Panc1 (cell line): ENCODE measurements around the gene SPZ1. TPM values are rescaled to one million over a fixed set of nuclear protein-coding genes. Genes with fewer than 3 reads are reported as not detected.

Experiments used
- ATAC-seq: fragments of 200-7000 bp; cut with Tn5 transposase; 2 replicates; pipeline ENCODE4 v1.9.1; 2020; ENCODE audit warnings: mild to moderate bottlenecking, moderate library complexity
- BruUV-seq: library from RNA; stranded (reverse); fragments of 400-500 nt; replicated peaks from 2 replicates; lab custom pipeline; 2021; lab: Mats Ljungman, UMichigan
- CTCF ChIA-PET: fragments of 300-600 bp; sonication (Branson Sonifier 250); formaldehyde crosslinking; loops from one replicate; lab custom pipeline; 2022; ENCODE audit warnings: antibody characterized with exemption; lab: Charles Lee
- POLR2A ChIA-PET: fragments of 300-600 bp; sonication (Branson Sonifier 250); formaldehyde crosslinking; loops from one replicate; lab custom pipeline; 2022; ENCODE audit warnings: antibody characterized with exemption; lab: Charles Lee
- DNase-seq: peaks from one replicate; pipeline ENCODE4 v3.0.0-alpha.2; 2010; ENCODE audit warnings: low read depth, low spot score
- H3K27ac ChIP-seq: 2 replicates; pipeline ENCODE4 v1.5.1; 2011; ENCODE audit warnings: mild to moderate bottlenecking, low read length, inconsistent platforms
- H3K27me3 ChIP-seq: fragments of 200-500 bp; sonication (Bioruptor generic); 2 replicates; pipeline ENCODE4 v1.6.0; 2014; ENCODE audit warnings: low read length, inconsistent platforms; ENCODE audit not compliant: control insufficient read depth, insufficient read depth
- H3K36me3 ChIP-seq: fragments of 200-500 bp; sonication (Bioruptor generic); 2 replicates; pipeline ENCODE4 v1.5.1; 2014; ENCODE audit warnings: inconsistent platforms, mild to moderate bottlenecking, low read length, moderate library complexity; ENCODE audit not compliant: control insufficient read depth, insufficient read depth
- H3K4me1 ChIP-seq: 2 replicates; pipeline ENCODE4 v1.5.1; 2011; ENCODE audit warnings: inconsistent platforms, mild to moderate bottlenecking, low read length, moderate library complexity; ENCODE audit not compliant: control insufficient read depth, insufficient read depth
- H3K4me3 ChIP-seq, 2 experiments: 2 replicates each; pipeline ENCODE4 v1.5.1; 2011 to 2012; ENCODE audit warnings: low read depth in 2 of 2, low read length in 2 of 2, mild to moderate bottlenecking in 2 of 2, inconsistent platforms in 1 of 2, moderate library complexity in 1 of 2
- H3K9me3 ChIP-seq: fragments of 200-500 bp; sonication (Bioruptor generic); 2 replicates; pipeline ENCODE4 v1.5.1; 2014; ENCODE audit warnings: low read depth, mild to moderate bottlenecking, inconsistent platforms, low read length, moderate library complexity; ENCODE audit not compliant: control insufficient read depth, insufficient read depth
- POLR2AphosphoS5 ChIP-seq: IDR thresholded peaks from 2 replicates; pipeline ENCODE4 v1.6.1; 2012; ENCODE audit warnings: mild to moderate bottlenecking, low read depth, low read length, moderate library complexity
- SIN3A ChIP-seq: IDR thresholded peaks from 2 replicates; pipeline ENCODE4 v1.6.1; 2012; ENCODE audit warnings: low read depth, mild to moderate bottlenecking, low read length, moderate library complexity, borderline replicate concordance; ENCODE audit not compliant: insufficient read depth
- TCF7L2 ChIP-seq: IDR thresholded peaks from 2 replicates; pipeline ENCODE4 v1.6.1; 2011; ENCODE audit warnings: mild to moderate bottlenecking, low read depth, low read length, inconsistent platforms
- in situ Hi-C: cut with HindIII; loops from 2 replicates; pipeline ENCODE4 v1.10.0; 2016; ENCODE audit warnings: low sequenced_read_pairs, low pct_unique_long_range_greater_than_20kb
- intact Hi-C: fragments of 100-400 bp; cut with micrococcal nuclease; formaldehyde crosslinking; loops from one replicate; pipeline ENCODE4 v1.10.0; 2022; ENCODE audit not compliant: unreplicated experiment
- total RNA-seq: library from RNA; stranded (reverse); gene quantifications from one replicate; pipeline ENCODE4 v1.2.1, GENCODE V29; 2021; ENCODE audit not compliant: unreplicated experiment
- TF ChIP-seq, protein P1 (sequence below), 2 experiments: IDR thresholded peaks; 2 replicates each; pipeline ENCODE4 v1.6.1; 2011 to 2012; ENCODE audit warnings: low read depth in 2 of 2, control low read depth in 1 of 2, low read length in 1 of 2, mild to moderate bottlenecking in 1 of 2, moderate library complexity in 1 of 2; ENCODE audit not compliant: insufficient read depth in 1 of 2
- TF ChIP-seq, protein P2 (sequence below): fragments of 450-650 bp; IDR thresholded peaks from 2 replicates; pipeline ENCODE4 v1.5.1; 2017; ENCODE audit warnings: mild to moderate bottlenecking

The SPZ1 gene
- total RNA-seq, 1 experiment from 2014 or later, result not detected

DNA sequence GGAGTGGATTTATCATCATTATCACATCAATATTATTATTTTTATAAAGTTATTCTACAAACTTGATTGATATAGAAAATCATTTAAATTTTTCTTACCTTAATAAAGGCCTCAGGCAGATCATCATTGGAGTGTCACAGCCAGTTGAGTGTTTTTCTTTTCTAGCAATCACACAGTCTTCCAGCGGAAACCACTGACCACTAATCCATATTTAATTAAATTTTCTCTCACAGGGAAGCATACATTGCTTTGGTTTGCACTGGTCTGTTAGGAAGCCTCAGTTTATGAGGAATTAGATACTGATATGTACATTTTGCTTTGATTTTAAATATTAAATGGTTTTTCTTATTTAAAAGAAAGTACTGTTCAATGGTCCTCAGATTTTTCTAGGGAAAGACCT is 6.7 kb downstream of the SPZ1 start:
- Histone ChIP-seq H3K27me3 (peaks cover 15% of the 10 kb centered on the region), H3K4me3 (no peak overlapping the region), H3K36me3 (no peaks in the 10 kb centered on the region), H3K4me1 (no peaks in the 10 kb centered on the region), H3K9me3 (no peaks in the 10 kb centered on the region), H3K27ac (no peak overlapping the region)
- TF ChIP-seq, protein P1, sequence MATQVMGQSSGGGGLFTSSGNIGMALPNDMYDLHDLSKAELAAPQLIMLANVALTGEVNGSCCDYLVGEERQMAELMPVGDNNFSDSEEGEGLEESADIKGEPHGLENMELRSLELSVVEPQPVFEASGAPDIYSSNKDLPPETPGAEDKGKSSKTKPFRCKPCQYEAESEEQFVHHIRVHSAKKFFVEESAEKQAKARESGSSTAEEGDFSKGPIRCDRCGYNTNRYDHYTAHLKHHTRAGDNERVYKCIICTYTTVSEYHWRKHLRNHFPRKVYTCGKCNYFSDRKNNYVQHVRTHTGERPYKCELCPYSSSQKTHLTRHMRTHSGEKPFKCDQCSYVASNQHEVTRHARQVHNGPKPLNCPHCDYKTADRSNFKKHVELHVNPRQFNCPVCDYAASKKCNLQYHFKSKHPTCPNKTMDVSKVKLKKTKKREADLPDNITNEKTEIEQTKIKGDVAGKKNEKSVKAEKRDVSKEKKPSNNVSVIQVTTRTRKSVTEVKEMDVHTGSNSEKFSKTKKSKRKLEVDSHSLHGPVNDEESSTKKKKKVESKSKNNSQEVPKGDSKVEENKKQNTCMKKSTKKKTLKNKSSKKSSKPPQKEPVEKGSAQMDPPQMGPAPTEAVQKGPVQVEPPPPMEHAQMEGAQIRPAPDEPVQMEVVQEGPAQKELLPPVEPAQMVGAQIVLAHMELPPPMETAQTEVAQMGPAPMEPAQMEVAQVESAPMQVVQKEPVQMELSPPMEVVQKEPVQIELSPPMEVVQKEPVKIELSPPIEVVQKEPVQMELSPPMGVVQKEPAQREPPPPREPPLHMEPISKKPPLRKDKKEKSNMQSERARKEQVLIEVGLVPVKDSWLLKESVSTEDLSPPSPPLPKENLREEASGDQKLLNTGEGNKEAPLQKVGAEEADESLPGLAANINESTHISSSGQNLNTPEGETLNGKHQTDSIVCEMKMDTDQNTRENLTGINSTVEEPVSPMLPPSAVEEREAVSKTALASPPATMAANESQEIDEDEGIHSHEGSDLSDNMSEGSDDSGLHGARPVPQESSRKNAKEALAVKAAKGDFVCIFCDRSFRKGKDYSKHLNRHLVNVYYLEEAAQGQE (IDR thresholded peaks at IDR 0.05; ENCODE audit: insufficient read depth in 1 of 2, low read depth in 2 of 2, low read length in 1 of 2), result no peak
- no peak for TF ChIP-seq SIN3A
- no peak for TF ChIP-seq POLR2AphosphoS5
- TF ChIP-seq, protein P2, sequence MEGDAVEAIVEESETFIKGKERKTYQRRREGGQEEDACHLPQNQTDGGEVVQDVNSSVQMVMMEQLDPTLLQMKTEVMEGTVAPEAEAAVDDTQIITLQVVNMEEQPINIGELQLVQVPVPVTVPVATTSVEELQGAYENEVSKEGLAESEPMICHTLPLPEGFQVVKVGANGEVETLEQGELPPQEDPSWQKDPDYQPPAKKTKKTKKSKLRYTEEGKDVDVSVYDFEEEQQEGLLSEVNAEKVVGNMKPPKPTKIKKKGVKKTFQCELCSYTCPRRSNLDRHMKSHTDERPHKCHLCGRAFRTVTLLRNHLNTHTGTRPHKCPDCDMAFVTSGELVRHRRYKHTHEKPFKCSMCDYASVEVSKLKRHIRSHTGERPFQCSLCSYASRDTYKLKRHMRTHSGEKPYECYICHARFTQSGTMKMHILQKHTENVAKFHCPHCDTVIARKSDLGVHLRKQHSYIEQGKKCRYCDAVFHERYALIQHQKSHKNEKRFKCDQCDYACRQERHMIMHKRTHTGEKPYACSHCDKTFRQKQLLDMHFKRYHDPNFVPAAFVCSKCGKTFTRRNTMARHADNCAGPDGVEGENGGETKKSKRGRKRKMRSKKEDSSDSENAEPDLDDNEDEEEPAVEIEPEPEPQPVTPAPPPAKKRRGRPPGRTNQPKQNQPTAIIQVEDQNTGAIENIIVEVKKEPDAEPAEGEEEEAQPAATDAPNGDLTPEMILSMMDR, result no peak
- no peak for TF ChIP-seq TCF7L2
- BruUV-seq, result no TSS peak
- ATAC-seq (no peak), DNase-seq (no peak)
- intact Hi-C loops (no loop called here), in situ Hi-C loops (no loop called here)
- POLR2A ChIA-PET, result no interaction called here
- CTCF ChIA-PET, result no interaction called here

DNA sequence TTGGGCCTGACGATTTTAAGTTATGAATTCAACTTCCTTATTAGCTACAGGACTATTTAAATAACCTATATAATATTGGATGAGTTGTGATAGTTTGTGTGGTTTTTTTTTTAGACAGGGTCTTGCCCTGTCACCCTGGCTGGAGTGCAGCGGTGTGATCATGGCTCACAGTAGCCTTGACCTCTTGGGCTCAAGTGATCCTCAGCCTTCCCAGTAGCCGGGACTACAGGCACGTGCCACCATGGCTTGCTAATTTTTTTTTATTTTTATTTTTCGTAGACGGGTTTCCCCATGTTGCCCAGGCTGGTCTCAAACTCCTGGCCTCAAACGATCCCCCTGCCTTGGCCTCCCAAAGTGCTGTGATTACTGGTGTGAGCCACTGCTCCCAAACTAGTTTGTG is 17.6 kb downstream of the SPZ1 start:
- BruUV-seq, result no TSS peak
- intact Hi-C loops (no loop called here), in situ Hi-C loops (no loop called here)
- DNase-seq (no peak), ATAC-seq (no peak)
- ChIA-PET CTCF (interaction anchor here (1.3 kb wide), 1 partner anchor 245 kb away, joined by 3 read pairs; no protein-coding TSS in a partner anchor), POLR2A (no interaction called here)
- no peaks in the 10 kb centered on the region for H3K4me1 ChIP-seq
- H3K36me3 ChIP-seq, result no peaks in the 10 kb centered on the region
- no peaks in the 10 kb centered on the region for H3K27me3 ChIP-seq
- H3K27ac ChIP-seq, result no peak overlapping the region
- TF ChIP-seq, protein P2, result no peak
- no peak for TF ChIP-seq POLR2AphosphoS5
- TF ChIP-seq, protein P1 (IDR thresholded peaks at IDR 0.05; ENCODE audit: insufficient read depth in 1 of 2, low read depth in 2 of 2, low read length in 1 of 2), result no peak
- no peak for TF ChIP-seq SIN3A
- TF ChIP-seq TCF7L2, result no peak
- H3K9me3 ChIP-seq, result no peaks in the 10 kb centered on the region
- H3K4me3 ChIP-seq, result no peak overlapping the region
